HG02973 (cell line): ENCODE measurements around the gene LCK.
"Not testable (repeated sequence)": the region's sequence is repeated elsewhere in the genome, so short reads cannot be mapped to it uniquely, and the experiment has no call there.

Experiments
- ATAC-seq: cut with Tn5 transposase; IDR thresholded peaks from one replicate; pipeline ENCODE4 v1.9.1; 2021; ENCODE audit warnings: moderate library complexity; ENCODE audit not compliant: unreplicated experiment

LCK gene

GRCh38 chr1:32273391-32274208 lies 22.5 kb downstream of the LCK start:
- no peak for ATAC-seq

- no peak for ATAC-seq
Observed at GRCh38 chr1:32274646-32275340, 23.7 kb downstream of the LCK start.

GRCh38 chr1:32275424-32275823 lies 24.4 kb downstream of the LCK start:
- no peak for ATAC-seq

- no peak for ATAC-seq
Observed at GRCh38 chr1:32276032-32276782, 25.1 kb downstream of the LCK start.

GRCh38 chr1:32284777-32285176 lies 33.7 kb downstream of the LCK start:
- ATAC-seq, result not testable (repeated sequence)

GRCh38 chr1:32285658-32286057 lies 34.6 kb downstream of the LCK start:
- ATAC-seq, result no peak

- ATAC-seq, result no peak
Observed at GRCh38 chr1:32286763-32287162, 35.7 kb downstream of the LCK start.

- ATAC-seq, result no peak
Observed at GRCh38 chr1:32289256-32289655, 38.2 kb downstream of the LCK start.

GRCh38 chr1:32291145-32291707 lies 40.2 kb downstream of the LCK start:
- peak; percentile 6 for ATAC-seq

GRCh38 chr1:32291708-32292538 lies 40.9 kb downstream of the LCK start, which contains the start of gene HDAC1:
HDAC1 (plus strand) TSS chr1:32292083; CDS start chr1:32292170, 87 bp downstream.
- ATAC-seq, result peak; percentile 95

GRCh38 chr1:32298211-32298610 lies 47.1 kb downstream of the LCK start:
- ATAC-seq, result not testable (repeated sequence)

- ATAC-seq, result no peak
Observed at GRCh38 chr1:32299327-32299726, 48.3 kb downstream of the LCK start.

GRCh38 chr1:32303358-32303757 lies 52.3 kb downstream of the LCK start:
- no peak for ATAC-seq

GRCh38 chr1:32303997-32304622 lies 53.0 kb downstream of the LCK start:
- no peak for ATAC-seq

- no peak for ATAC-seq
Observed at GRCh38 chr1:32305310-32305709, 54.2 kb downstream of the LCK start.

- no peak for ATAC-seq
Observed at GRCh38 chr1:32307324-32307723, 56.3 kb downstream of the LCK start.

- ATAC-seq, result no peak
Observed at GRCh38 chr1:32309960-32310359, 58.9 kb downstream of the LCK start.

- ATAC-seq, result no peak
Observed at GRCh38 chr1:32311709-32312393, 60.8 kb downstream of the LCK start.

- ATAC-seq, result no peak
Observed at GRCh38 chr1:32316903-32317277, 65.8 kb downstream of the LCK start.
